ENCODE data around the gene CDON.

Gene CDON

DNA sequence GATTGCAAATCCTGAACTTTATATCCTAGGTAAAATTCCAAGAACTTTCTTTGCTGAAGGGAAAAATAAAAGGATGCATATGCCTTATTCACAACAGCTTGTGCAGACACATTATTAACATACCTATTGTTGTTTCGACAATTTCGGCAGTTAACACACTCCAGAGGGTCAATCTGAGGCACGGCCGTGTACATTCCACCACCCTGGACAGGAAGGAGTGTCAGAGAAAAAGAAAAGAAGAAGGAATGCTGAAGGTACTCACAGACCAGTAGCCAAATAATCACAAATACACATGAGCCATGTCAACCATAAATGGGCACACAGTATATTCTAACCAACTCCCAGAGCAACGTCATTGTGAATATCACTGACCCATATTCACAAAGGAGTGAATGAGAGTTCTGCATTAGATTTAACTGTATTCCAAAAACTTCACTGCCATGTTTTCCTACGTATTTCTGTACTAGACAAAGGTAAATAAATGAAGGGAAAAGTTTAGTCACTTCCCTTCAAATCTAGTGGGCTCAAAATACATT lies 84.4 kb downstream of the CDON start:
- 95 to 99% methylated on average over 5 to 6 of the region's 6 CpGs for WGBS, 2 experiments
- Histone ChIP-seq H3K4me1 (ENCODE audit: control insufficient read depth, insufficient read depth, low read length) (peaks cover 4% of the 10 kb centered on the region), H3K36me3 (ENCODE audit: control insufficient read depth, insufficient read depth, low read length) (peaks cover 57% of the 10 kb centered on the region), H3K4me3 (ENCODE audit: insufficient read depth, low read depth, low read length) (no peak overlapping the region), H3K27ac (ENCODE audit: insufficient read depth, low read depth, low read length, poor library complexity, severe bottlenecking) (no peak overlapping the region), H3K9me3 (ENCODE audit: control insufficient read depth, low read length) (no peaks in the 10 kb centered on the region), H3K27me3 (ENCODE audit: control insufficient read depth, insufficient read depth, low read length, poor library complexity, severe bottlenecking) (no peaks in the 10 kb centered on the region)

DNA sequence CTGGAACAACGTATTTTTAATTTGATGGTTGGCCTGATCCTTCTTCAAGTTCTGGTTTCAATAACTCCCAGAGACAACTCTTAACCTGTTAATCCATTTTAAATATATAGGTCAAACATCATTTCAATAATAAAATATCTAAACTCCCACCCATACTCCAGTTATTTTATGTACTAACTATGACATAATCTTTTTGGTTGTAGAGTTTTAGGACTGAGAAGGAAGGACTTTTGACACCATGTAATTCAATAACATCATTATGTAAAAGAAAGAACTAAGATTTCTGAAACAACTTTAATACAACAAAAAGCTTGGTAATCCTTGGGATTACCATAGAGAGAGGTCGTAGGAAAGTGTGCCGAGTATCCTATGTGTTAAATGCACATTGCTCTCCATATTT lies 85.3 kb downstream of the CDON start:
- Histone ChIP-seq H3K27ac (ENCODE audit: insufficient read depth, low read depth, low read length, poor library complexity, severe bottlenecking) (no peak overlapping the region), H3K4me3 (ENCODE audit: insufficient read depth, low read depth, low read length) (no peak overlapping the region), H3K27me3 (ENCODE audit: control insufficient read depth, insufficient read depth, low read length, poor library complexity, severe bottlenecking) (no peaks in the 10 kb centered on the region), H3K36me3 (ENCODE audit: control insufficient read depth, insufficient read depth, low read length) (peaks cover 49% of the 10 kb centered on the region), H3K9me3 (ENCODE audit: control insufficient read depth, low read length) (no peaks in the 10 kb centered on the region), H3K4me1 (ENCODE audit: control insufficient read depth, insufficient read depth, low read length) (peaks cover 4% of the 10 kb centered on the region)
- 94 to 100% methylated on average over 2 to 3 of the region's 3 CpGs for WGBS, 2 experiments

DNA sequence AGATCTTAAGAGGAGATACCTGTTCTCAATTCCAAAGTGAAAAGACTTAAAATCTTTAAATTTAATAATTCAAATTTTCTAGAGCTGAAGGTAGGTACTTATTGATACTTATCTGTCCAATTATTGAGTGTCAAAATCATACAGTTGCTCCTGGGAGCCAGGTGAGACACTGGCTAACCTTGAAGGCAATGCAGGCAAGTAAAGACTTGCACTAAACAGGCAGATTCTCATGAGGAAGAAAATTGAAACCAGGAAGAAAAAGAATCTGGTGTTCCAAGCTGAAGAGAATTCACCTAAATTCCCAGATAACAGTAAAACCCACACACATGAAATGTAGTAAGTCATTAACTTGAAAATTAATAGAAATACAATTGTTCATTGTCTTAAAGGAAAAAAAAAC lies 86.5 kb downstream of the CDON start:
- Histone ChIP-seq H3K9me3 (ENCODE audit: control insufficient read depth, low read length) (no peaks in the 10 kb centered on the region), H3K36me3 (ENCODE audit: control insufficient read depth, insufficient read depth, low read length) (peaks cover 42% of the 10 kb centered on the region), H3K4me3 (ENCODE audit: insufficient read depth, low read depth, low read length) (no peak overlapping the region), H3K4me1 (ENCODE audit: control insufficient read depth, insufficient read depth, low read length) (peaks cover 3% of the 10 kb centered on the region), H3K27ac (ENCODE audit: insufficient read depth, low read depth, low read length, poor library complexity, severe bottlenecking) (no peak overlapping the region), H3K27me3 (ENCODE audit: control insufficient read depth, insufficient read depth, low read length, poor library complexity, severe bottlenecking) (no peaks in the 10 kb centered on the region)

DNA sequence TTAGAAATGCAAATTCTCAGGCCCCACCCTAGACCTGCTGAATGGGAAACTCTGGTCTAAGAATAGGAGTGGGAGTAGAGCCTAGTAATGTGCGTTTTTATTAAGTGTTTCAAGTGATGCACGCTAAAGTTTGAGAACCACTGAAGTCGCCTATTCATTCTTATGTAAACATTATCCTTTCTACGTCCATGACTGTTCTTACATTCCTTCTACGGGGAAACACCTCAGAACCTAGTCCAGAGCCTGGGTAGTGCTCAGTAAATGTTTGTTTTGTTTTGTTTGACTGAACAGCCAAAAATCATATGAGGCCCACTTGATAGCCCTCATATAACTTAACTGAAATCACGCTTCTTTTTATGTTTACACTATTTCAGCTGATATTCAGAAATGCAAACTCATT lies 87.0 kb downstream of the CDON start:
- Histone ChIP-seq H3K4me3 (ENCODE audit: insufficient read depth, low read depth, low read length) (no peak overlapping the region), H3K4me1 (ENCODE audit: control insufficient read depth, insufficient read depth, low read length) (no peaks in the 10 kb centered on the region), H3K27ac (ENCODE audit: insufficient read depth, low read depth, low read length, poor library complexity, severe bottlenecking) (no peak overlapping the region), H3K9me3 (ENCODE audit: control insufficient read depth, low read length) (no peaks in the 10 kb centered on the region), H3K27me3 (ENCODE audit: control insufficient read depth, insufficient read depth, low read length, poor library complexity, severe bottlenecking) (no peaks in the 10 kb centered on the region), H3K36me3 (ENCODE audit: control insufficient read depth, insufficient read depth, low read length) (peaks cover 41% of the 10 kb centered on the region)
- 91 to 96% methylated on average over 5 to 6 of the region's 6 CpGs for WGBS, 2 experiments

DNA sequence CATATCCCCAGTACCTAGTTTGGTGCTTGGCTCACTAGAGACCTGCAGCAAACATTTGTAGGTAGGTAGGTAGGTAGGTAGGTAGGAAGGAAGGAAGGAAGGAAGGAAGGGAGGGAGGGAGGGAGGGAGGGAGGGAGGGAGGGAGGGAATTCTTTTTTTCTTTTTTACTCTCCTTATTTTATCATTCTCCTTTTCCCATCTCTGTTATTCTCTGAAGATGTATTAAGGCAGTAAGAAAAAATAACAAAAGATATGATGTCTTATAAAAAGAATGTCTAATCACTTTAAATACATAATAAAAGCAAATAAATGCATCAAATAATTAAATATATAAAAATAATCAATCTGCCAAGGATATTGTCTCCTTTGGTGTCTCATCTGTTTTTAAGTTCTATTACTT lies 88.4 kb downstream of the CDON start:
- no peaks in the 10 kb centered on the region for H3K4me1 ChIP-seq (ENCODE audit: control insufficient read depth, insufficient read depth, low read length)
- no peak overlapping the region for H3K27ac ChIP-seq (ENCODE audit: insufficient read depth, low read depth, low read length, poor library complexity, severe bottlenecking)
- no peaks in the 10 kb centered on the region for H3K9me3 ChIP-seq (ENCODE audit: control insufficient read depth, low read length)
- no peaks in the 10 kb centered on the region for H3K27me3 ChIP-seq (ENCODE audit: control insufficient read depth, insufficient read depth, low read length, poor library complexity, severe bottlenecking)
- H3K4me3 ChIP-seq (ENCODE audit: insufficient read depth, low read depth, low read length), result no peak overlapping the region
- H3K36me3 ChIP-seq (ENCODE audit: control insufficient read depth, insufficient read depth, low read length), result peaks cover 43% of the 10 kb centered on the region

DNA sequence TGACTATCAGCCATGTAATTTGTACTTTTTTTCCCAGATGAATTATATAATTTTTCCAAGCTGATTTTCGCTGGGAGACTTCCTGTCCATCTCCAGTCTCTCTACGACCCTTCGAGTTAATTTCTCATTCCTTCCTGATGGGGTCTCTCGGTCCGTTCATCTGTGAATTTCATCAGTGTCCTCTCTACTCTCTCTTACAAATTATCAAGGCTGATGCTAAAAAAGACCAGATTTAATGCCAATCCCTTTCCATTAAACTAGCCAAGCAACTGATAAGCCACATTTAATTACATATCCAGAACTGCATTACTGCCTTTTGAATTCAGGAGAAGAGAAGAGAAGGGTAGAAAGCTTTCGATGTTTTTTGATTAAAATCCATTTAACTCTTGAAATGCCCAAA lies 91.0 kb downstream of the CDON start:
- H3K36me3 ChIP-seq (ENCODE audit: control insufficient read depth, insufficient read depth, low read length), result peaks cover 29% of the 10 kb centered on the region
- no peaks in the 10 kb centered on the region for H3K9me3 ChIP-seq (ENCODE audit: control insufficient read depth, low read length)
- no peak overlapping the region for H3K4me3 ChIP-seq (ENCODE audit: insufficient read depth, low read depth, low read length)
- no peaks in the 10 kb centered on the region for H3K27me3 ChIP-seq (ENCODE audit: control insufficient read depth, insufficient read depth, low read length, poor library complexity, severe bottlenecking)
- H3K4me1 ChIP-seq (ENCODE audit: control insufficient read depth, insufficient read depth, low read length), result no peaks in the 10 kb centered on the region
- no peak overlapping the region for H3K27ac ChIP-seq (ENCODE audit: insufficient read depth, low read depth, low read length, poor library complexity, severe bottlenecking)
- 90 to 94% methylated on average over 6 of the region's 6 CpGs for WGBS, 2 experiments

DNA sequence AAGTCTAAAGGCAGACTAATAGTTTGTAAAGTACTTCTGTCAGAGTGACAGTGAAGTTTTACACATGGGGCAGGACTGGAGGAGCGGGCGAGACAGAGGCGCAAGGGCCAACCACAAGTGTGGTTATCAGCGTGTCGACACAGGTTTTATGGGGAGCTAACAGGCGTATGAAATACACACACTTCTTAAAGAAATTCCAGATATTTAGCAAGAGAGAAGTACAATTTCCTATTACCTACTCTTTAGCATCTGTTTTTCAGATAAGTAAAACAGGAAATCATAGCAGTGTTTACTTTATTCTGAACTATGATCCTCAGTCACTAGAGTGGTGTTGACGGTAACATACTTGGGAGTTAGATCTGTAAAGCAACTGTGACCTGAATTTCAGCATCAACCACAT lies 94.3 kb downstream of the CDON start:
- no peaks in the 10 kb centered on the region for H3K9me3 ChIP-seq (ENCODE audit: control insufficient read depth, low read length)
- no peak overlapping the region for H3K4me3 ChIP-seq (ENCODE audit: insufficient read depth, low read depth, low read length)
- no peaks in the 10 kb centered on the region for H3K27me3 ChIP-seq (ENCODE audit: control insufficient read depth, insufficient read depth, low read length, poor library complexity, severe bottlenecking)
- H3K36me3 ChIP-seq (ENCODE audit: control insufficient read depth, insufficient read depth, low read length), result peaks cover 36% of the 10 kb centered on the region
- H3K27ac ChIP-seq (ENCODE audit: insufficient read depth, low read depth, low read length, poor library complexity, severe bottlenecking), result no peak overlapping the region
- no peaks in the 10 kb centered on the region for H3K4me1 ChIP-seq (ENCODE audit: control insufficient read depth, insufficient read depth, low read length)
- WGBS, 2 experiments, result 98 to 100% methylated on average over 7 of the region's 7 CpGs

DNA sequence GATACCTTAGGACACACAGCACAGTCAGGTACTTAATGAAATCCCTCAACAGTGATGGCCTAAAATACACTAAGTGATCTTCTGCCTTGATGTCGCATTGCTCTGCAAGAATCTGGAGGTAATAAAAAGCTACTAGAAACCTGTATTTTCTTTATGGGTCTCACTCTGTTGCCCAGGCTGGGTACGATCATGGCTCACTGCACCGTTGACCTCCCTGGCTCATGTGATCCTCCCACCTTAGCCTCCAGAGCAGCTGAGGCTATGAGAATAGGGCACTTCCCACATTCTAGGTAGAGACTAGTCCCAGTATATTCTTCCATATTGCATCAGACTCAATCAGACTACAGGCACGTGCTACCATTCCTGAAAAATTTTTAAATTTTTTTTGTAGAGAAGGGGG lies 95.2 kb downstream of the CDON start:
- Histone ChIP-seq H3K36me3 (ENCODE audit: control insufficient read depth, insufficient read depth, low read length) (peaks cover 42% of the 10 kb centered on the region), H3K4me1 (ENCODE audit: control insufficient read depth, insufficient read depth, low read length) (no peaks in the 10 kb centered on the region), H3K27ac (ENCODE audit: insufficient read depth, low read depth, low read length, poor library complexity, severe bottlenecking) (no peak overlapping the region), H3K4me3 (ENCODE audit: insufficient read depth, low read depth, low read length) (no peak overlapping the region), H3K9me3 (ENCODE audit: control insufficient read depth, low read length) (peaks cover 3% of the 10 kb centered on the region), H3K27me3 (ENCODE audit: control insufficient read depth, insufficient read depth, low read length, poor library complexity, severe bottlenecking) (no peaks in the 10 kb centered on the region)
- WGBS, 2 experiments, result 90 to 96% methylated on average over 3 to 4 of the region's 4 CpGs

DNA sequence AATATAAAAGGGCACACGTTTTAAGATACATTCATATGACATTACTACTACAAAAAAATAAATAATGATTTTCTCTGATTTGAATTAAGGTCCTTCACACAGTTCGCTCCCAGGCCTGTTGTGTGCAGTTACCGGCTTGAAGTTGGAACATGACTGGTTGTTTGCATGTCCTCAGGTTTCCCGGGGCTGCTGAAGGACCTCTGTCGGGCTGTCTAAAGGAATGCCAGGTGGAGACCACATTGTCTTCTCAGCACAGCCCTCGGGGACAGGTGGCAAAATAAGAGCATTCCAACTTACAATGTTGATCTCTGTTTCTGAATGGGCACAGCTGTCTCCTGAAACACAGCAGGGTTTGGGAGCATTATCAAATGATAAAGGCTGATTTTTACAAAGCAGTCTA lies 101.9 kb downstream of the CDON start:
- WGBS, 2 experiments, result 89% methylated on average over 5 of the region's 6 CpGs
- H3K27me3 ChIP-seq (ENCODE audit: control insufficient read depth, insufficient read depth, low read length, poor library complexity, severe bottlenecking), result no peaks in the 10 kb centered on the region
- no peak overlapping the region for H3K27ac ChIP-seq (ENCODE audit: insufficient read depth, low read depth, low read length, poor library complexity, severe bottlenecking)
- H3K4me1 ChIP-seq (ENCODE audit: control insufficient read depth, insufficient read depth, low read length), result no peaks in the 10 kb centered on the region
- peaks cover 3% of the 10 kb centered on the region for H3K9me3 ChIP-seq (ENCODE audit: control insufficient read depth, low read length)
- peaks cover 88% of the 10 kb centered on the region for H3K36me3 ChIP-seq (ENCODE audit: control insufficient read depth, insufficient read depth, low read length)
- no peak overlapping the region for H3K4me3 ChIP-seq (ENCODE audit: insufficient read depth, low read depth, low read length)

DNA sequence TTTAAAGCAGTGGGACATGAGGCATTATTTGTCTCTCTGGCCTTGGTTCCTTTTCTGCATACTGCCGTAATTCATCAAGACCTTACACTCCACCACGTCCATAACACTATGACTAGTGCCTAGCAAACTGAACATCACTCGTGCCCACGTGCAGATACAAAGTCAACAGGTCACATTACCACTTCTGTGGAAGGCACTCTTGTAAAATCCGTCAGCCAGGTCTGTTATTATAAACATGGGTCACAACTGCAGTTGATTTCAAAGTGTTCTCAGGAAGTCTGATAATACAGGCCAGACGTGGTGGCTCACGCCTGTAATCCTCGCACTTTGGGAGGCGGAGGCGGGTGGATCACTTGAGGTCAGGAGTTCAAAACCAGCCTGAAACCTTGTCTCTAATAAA lies 102.7 kb downstream of the CDON start:
- Histone ChIP-seq H3K4me3 (ENCODE audit: insufficient read depth, low read depth, low read length) (no peak overlapping the region), H3K27ac (ENCODE audit: insufficient read depth, low read depth, low read length, poor library complexity, severe bottlenecking) (no peak overlapping the region), H3K36me3 (ENCODE audit: control insufficient read depth, insufficient read depth, low read length) (peaks cover 91% of the 10 kb centered on the region), H3K27me3 (ENCODE audit: control insufficient read depth, insufficient read depth, low read length, poor library complexity, severe bottlenecking) (no peaks in the 10 kb centered on the region), H3K9me3 (ENCODE audit: control insufficient read depth, low read length) (peaks cover 3% of the 10 kb centered on the region), H3K4me1 (ENCODE audit: control insufficient read depth, insufficient read depth, low read length) (no peaks in the 10 kb centered on the region)
- 94 to 96% methylated on average over 10 of the region's 10 CpGs for WGBS, 2 experiments

DNA sequence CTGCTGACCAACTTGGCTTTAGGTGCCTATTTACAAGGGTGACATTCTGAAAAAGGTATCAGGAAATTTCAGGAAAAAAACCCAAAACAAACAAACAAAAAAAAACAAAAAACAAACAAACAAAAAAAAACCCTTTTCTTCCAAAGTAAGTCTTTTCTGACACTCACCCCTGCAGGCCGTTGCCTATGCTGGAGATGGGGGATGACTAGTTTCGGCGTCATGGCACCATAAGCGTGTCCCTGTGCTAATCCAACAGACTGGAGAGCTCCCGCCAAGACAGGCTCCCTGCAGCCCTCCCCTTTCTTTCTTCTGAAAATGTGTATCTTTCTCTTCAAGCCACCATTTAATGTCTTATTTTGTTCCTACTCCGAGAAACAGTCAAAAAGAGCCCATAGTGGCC lies 103.2 kb downstream of the CDON start:
- H3K27me3 ChIP-seq (ENCODE audit: control insufficient read depth, insufficient read depth, low read length, poor library complexity, severe bottlenecking), result no peaks in the 10 kb centered on the region
- H3K36me3 ChIP-seq (ENCODE audit: control insufficient read depth, insufficient read depth, low read length), result peaks cover 87% of the 10 kb centered on the region
- no peak overlapping the region for H3K27ac ChIP-seq (ENCODE audit: insufficient read depth, low read depth, low read length, poor library complexity, severe bottlenecking)
- H3K9me3 ChIP-seq (ENCODE audit: control insufficient read depth, low read length), result peaks cover 3% of the 10 kb centered on the region
- 94 to 96% methylated on average over 5 to 6 of the region's 6 CpGs for WGBS, 2 experiments
- no peak overlapping the region for H3K4me3 ChIP-seq (ENCODE audit: insufficient read depth, low read depth, low read length)
- H3K4me1 ChIP-seq (ENCODE audit: control insufficient read depth, insufficient read depth, low read length), result no peaks in the 10 kb centered on the region
